Bronchial epithelial cell (primary cell): Measurements from ENCODE around the gene MRPL4. TPM values are rescaled to one million over a fixed set of nuclear protein-coding genes. Genes with fewer than 3 reads are reported as not detected.
"Not testable (repeated sequence)": the region's sequence is repeated elsewhere in the genome, so short reads cannot be mapped to it uniquely, and the experiment has no call there.

Source experiments
- DNase-seq: peaks from one replicate; pipeline ENCODE4 v3.0.0-alpha.2; 2010; ENCODE audit warnings: low read depth
- FAIRE-seq: peaks from 2 replicates; lab custom pipeline; 2011; peaks lifted over from hg19 to GRCh38; lab: Jason Lieb, UNC
- H3K27me3 ChIP-seq: 2 replicates; pipeline ENCODE4 v1.5.1; 2011; ENCODE audit warnings: low read length; ENCODE audit not compliant: control insufficient read depth, insufficient read depth
- H3K36me3 ChIP-seq: 2 replicates; pipeline ENCODE4 v1.5.1; 2011; ENCODE audit warnings: low read length; ENCODE audit not compliant: control insufficient read depth, insufficient read depth
- H3K4me3 ChIP-seq: 2 replicates; pipeline ENCODE4 v1.5.1; 2011; ENCODE audit warnings: mild to moderate bottlenecking, low read depth, low read length, control low read depth
- total RNA-seq: library from RNA; depleted of rRNA; stranded (reverse); fragments of >200 nt; gene quantifications from 2 replicates; pipeline ENCODE4 v1.2.1, GENCODE V29; 2014
- TF ChIP-seq, protein P1 (sequence below): IDR thresholded peaks from 2 replicates; pipeline ENCODE4 v1.5.1; 2011; ENCODE audit warnings: mild to moderate bottlenecking, moderate library complexity, low read length, control low read depth, inconsistent platforms; ENCODE audit not compliant: insufficient read depth, severe bottlenecking

Gene MRPL4
- total RNA-seq, 1 donor from 2014 or later: 17.1 TPM

DNA sequence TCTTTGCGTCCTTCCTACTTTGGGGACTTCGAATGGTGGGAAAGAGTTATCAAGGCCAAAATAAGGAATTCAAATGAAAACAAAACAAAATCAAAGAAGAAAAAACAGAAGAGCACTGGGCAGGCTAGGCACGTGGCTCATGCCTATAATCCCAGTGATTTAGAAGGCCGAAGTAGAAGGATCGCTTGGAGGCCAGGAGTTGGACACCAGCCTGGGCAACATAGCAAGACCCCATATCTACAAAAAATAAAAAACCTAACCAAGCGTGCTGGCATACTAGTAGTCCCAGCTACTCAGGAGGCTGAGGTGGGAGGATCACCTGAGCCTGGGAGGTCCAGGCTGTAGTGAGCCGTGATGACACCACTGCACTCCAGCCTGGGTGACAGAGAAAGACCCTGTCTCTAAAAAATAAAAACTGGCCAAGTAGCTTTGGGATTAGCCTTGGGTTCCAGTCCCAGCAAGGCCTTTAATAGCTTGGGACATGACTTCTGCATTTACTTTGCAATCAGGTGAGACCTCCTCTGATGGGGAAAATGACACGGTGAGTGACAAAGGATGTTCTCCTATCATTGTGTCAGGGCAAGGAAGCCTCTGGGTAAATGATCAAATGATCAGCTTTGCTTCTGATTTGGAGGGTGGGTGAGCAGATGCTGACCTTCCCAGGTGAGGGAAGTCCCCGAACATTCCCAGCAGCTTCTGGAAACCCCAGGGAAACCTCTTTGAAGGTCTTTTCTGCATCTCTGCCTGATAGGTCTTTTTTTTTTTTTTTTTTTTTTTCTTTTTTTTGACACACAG is 26.0 kb downstream of the MRPL4 start:
- Histone ChIP-seq H3K36me3 (no peaks in the 10 kb centered on the region), H3K27me3 (no peaks in the 10 kb centered on the region), H3K4me3 (no peak overlapping the region)
- no peak for DNase-seq
- TF ChIP-seq, protein P1, sequence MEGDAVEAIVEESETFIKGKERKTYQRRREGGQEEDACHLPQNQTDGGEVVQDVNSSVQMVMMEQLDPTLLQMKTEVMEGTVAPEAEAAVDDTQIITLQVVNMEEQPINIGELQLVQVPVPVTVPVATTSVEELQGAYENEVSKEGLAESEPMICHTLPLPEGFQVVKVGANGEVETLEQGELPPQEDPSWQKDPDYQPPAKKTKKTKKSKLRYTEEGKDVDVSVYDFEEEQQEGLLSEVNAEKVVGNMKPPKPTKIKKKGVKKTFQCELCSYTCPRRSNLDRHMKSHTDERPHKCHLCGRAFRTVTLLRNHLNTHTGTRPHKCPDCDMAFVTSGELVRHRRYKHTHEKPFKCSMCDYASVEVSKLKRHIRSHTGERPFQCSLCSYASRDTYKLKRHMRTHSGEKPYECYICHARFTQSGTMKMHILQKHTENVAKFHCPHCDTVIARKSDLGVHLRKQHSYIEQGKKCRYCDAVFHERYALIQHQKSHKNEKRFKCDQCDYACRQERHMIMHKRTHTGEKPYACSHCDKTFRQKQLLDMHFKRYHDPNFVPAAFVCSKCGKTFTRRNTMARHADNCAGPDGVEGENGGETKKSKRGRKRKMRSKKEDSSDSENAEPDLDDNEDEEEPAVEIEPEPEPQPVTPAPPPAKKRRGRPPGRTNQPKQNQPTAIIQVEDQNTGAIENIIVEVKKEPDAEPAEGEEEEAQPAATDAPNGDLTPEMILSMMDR: no peak
- no peak for FAIRE-seq

DNA sequence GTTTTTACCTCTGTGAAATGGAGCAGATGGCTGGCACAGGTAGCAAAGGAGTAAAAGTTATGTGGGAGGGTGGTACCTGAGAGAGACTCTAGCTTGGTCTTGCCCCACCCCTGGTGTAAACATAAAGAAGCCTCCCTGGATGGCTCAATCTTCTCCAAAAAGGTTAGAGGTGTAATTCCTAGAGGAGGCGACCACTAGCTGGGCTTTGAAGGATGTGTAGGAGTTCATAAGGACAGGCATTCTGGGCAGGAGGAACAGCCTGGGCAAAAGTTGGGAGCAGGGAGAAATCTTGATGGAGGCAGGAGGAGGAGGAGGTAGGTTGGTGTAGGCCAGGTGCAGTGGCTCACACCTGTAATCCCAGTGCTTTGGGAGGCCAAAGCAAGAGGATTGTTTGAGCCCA is 26.9 kb downstream of the MRPL4 start:
- H3K4me3 ChIP-seq: no peak overlapping the region
- no peaks in the 10 kb centered on the region for H3K36me3 ChIP-seq
- TF ChIP-seq, protein P1: no peak
- no peaks in the 10 kb centered on the region for H3K27me3 ChIP-seq
- DNase-seq (no peak), FAIRE-seq (no peak)

DNA sequence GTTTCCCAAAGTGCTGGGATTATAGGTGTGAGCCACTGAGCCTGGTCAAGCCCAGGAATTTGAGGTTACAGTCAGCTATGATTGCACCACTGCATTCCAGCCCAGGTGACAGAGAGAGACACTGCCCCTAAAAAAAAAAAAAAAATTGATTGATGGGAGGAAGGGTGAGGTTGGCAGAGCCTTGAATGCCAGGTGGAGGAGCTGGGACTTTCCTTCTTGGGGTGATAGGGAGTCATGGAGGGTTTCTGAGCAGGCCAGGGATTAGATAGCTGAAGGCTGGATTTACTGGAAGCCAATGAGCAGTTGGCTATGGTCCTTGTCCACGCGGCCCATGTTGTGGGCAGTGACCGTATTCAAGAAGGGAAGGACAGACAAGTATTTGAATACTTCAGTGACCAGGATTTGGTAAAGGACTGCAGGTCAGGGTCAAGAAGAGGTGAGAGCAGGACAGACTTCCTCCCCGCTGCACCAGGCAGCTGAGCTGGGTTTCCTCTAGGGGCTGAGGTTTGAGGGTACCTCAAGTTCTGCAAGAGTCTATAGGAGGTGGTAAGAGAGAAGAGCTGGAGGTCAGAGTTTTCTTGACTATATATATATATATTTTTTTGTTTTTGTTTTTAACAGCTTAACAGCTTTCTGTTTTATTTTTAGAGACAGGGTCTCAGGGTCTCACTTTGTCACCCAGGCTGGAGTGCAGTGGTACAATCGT is 27.9 kb downstream of the MRPL4 start:
- FAIRE-seq (no peak), DNase-seq (no peak)
- TF ChIP-seq, protein P1: no peak
- Histone ChIP-seq H3K27me3 (no peaks in the 10 kb centered on the region), H3K4me3 (no peak overlapping the region), H3K36me3 (peaks cover 2% of the 10 kb centered on the region)

DNA sequence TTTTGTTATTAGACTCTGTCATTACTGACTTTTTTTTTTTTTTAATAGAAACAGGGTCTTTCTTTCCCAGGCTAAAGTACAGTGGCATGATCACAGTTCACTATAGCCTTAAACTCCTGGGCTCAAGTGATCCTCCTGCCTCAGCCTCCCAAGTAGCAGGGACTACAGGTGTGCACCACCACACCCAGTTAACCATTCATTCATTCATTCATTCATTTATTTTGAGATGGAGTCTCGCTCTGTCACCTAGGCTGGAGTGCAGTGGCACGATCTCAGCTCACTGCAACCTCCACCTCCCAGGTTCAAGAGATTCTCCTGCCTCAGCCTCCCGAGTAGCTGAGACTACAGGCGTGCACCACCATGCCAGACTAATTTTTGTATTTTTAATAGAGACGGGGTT is 30.0 kb downstream of the MRPL4 start:
- not testable (repeated sequence) for H3K4me3 ChIP-seq, H3K27me3 ChIP-seq, H3K36me3 ChIP-seq, FAIRE-seq, DNase-seq

DNA sequence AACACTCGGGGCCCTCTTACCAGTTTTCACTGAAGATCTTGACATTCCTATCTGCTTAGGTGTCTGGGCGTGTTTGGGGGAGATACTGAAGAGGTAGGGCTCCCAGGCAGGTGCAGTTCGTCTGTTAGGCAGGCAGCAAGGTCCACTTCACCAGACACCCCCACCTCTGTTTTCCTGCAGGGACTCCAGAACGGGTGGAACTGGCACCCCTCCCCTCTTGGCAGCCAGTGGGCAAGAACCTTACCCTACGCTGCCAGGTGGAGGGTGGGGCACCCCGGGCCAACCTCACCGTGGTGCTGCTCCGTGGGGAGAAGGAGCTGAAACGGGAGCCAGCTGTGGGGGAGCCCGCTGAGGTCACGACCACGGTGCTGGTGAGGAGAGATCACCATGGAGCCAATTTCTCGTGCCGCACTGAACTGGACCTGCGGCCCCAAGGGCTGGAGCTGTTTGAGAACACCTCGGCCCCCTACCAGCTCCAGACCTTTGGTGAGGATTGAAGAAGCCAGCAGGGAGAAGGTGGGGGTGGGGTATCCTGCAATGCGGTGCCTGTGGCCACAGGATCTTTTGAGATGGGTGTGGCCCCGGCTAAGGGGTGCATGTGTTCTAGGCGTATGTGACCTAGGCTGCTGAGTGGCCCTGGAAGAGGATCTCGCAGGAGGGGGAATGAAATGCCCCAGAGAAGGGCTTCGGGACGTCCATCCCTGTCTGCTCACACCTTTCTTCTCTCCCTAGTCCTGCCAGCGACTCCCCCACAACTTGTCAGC is 31.5 kb downstream of the MRPL4 start:
- TF ChIP-seq, protein P1: no peak
- H3K36me3 ChIP-seq: peaks cover 3% of the 10 kb centered on the region
- no peak overlapping the region for H3K4me3 ChIP-seq
- DNase-seq: peak; percentile 35
- no peak for FAIRE-seq
- H3K27me3 ChIP-seq: no peaks in the 10 kb centered on the region
